Gastrocnemius medialis (tissue), 4 donors: ENCODE measurements around the gene MAP2K6.

Experiments
- POLR2A ChIP-seq, 2 donors: fragments of 450-650 bp; IDR thresholded peaks; one replicate each; pipeline ENCODE4 v1.6.1; 2017; ENCODE audit warnings: antibody characterized with exemption in 2 of 2, mild to moderate bottlenecking in 2 of 2, moderate library complexity in 2 of 2
- TF ChIP-seq, protein P1 (sequence below), 5 experiments: fragments of 450-650 bp in 3 of 5; fragments of 200-600 bp in 2 of 5; sonication (generic) in 2 of 5; IDR thresholded peaks in 4 of 5; conservative IDR thresholded peaks in 1 of 5; 1 replicate in 4 of 5; 2 replicates in 1 of 5; pipeline ENCODE4 v1.5.1; 2016 to 2019; ENCODE audit warnings: antibody characterized with exemption in 5 of 5, mild to moderate bottlenecking in 3 of 5, moderate library complexity in 3 of 5

DNA sequence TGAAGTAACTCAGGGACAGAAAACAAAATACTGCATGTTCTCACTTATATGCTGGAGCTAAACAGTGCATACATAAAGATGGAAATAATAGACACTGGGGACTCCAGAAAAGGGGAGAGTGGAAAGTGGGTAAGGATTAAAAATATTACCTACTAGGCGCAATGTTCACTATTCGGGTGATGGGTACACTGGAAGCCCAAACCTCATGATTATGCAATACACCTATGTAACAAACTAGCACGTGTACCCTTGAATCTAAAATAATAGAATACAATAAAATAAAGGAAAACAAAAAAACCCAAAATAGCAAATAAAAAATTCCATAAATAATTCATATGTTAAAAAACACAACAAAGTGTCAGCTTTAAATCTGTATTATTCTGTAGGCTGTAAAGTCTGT is 56.9 kb downstream of the MAP2K6 start:
- TF ChIP-seq, protein P1, sequence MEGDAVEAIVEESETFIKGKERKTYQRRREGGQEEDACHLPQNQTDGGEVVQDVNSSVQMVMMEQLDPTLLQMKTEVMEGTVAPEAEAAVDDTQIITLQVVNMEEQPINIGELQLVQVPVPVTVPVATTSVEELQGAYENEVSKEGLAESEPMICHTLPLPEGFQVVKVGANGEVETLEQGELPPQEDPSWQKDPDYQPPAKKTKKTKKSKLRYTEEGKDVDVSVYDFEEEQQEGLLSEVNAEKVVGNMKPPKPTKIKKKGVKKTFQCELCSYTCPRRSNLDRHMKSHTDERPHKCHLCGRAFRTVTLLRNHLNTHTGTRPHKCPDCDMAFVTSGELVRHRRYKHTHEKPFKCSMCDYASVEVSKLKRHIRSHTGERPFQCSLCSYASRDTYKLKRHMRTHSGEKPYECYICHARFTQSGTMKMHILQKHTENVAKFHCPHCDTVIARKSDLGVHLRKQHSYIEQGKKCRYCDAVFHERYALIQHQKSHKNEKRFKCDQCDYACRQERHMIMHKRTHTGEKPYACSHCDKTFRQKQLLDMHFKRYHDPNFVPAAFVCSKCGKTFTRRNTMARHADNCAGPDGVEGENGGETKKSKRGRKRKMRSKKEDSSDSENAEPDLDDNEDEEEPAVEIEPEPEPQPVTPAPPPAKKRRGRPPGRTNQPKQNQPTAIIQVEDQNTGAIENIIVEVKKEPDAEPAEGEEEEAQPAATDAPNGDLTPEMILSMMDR (IDR thresholded peaks at IDR 0.05 in 4 of 5, conservative IDR thresholded peaks at IDR 0.05 in 1 of 5): no peak
- no peak for TF ChIP-seq POLR2A (IDR thresholded peaks at IDR 0.05)
